Measurements from ENCODE around the gene EPAS1.

GRCh38 chr2:46410273-46411244 lies 113.4 kb downstream of the EPAS1 start:
- TF ChIP-seq CTCF (IDR thresholded peaks at IDR 0.05) (no peak), POLR2A (IDR thresholded peaks at IDR 0.05) (no peak)
